Activated CD8-positive, alpha-beta T cell treated with anti-CD3 and anti-CD28 coated beads for 36 hours (primary cell): ENCODE measurements around the gene PLK1. TPM values are rescaled to one million over a fixed set of nuclear protein-coding genes. Genes with fewer than 3 reads are reported as not detected.
"Not testable (repeated sequence)": the region's sequence is repeated elsewhere in the genome, so short reads cannot be mapped to it uniquely, and the experiment has no call there.

Experiments
- ATAC-seq: fragments of 200-7000 bp; cut with Tn5 transposase; one replicate; pipeline ENCODE4 v1.10.0; 2021; ENCODE audit warnings: mild to moderate bottlenecking, moderate library complexity
- CTCF ChIA-PET: fragments of 350-600 bp; sonication (Branson Sonifier 250); formaldehyde crosslinking; loops from one replicate; lab custom pipeline; 2021; ENCODE audit warnings: antibody characterized with exemption; lab: Charles Lee
- POLR2A ChIA-PET: fragments of 350-600 bp; sonication (Branson Sonifier 250); formaldehyde crosslinking; loops from one replicate; lab custom pipeline; 2021; ENCODE audit warnings: antibody characterized with exemption; lab: Charles Lee
- DNase-seq: peaks from one replicate; pipeline ENCODE4 v3.0.0-alpha.2; 2020
- H3K27ac Mint-ChIP-seq: one replicate; pipeline ENCODE4 v1.8.0; 2021; ENCODE audit warnings: mild to moderate bottlenecking, mixed read lengths
- H3K27me3 Mint-ChIP-seq: one replicate; pipeline ENCODE4 v1.8.0; 2021; ENCODE audit warnings: mixed read lengths
- H3K36me3 Mint-ChIP-seq: one replicate; pipeline ENCODE4 v1.8.0; 2021; ENCODE audit warnings: low read depth, mixed read lengths
- H3K4me1 Mint-ChIP-seq: one replicate; pipeline ENCODE4 v1.8.0; 2021; ENCODE audit warnings: low read depth, mixed read lengths
- H3K4me3 Mint-ChIP-seq: one replicate; pipeline ENCODE4 v1.8.0; 2021; ENCODE audit warnings: mild to moderate bottlenecking, moderate library complexity, mixed read lengths
- H3K9me3 Mint-ChIP-seq: one replicate; pipeline ENCODE4 v1.8.0; 2021; ENCODE audit warnings: mixed read lengths
- intact Hi-C: fragments of 100-400 bp; cut with micrococcal nuclease; formaldehyde crosslinking; loops from one replicate; pipeline ENCODE4 v1.10.0; 2022
- total RNA-seq, 2 experiments: library from RNA; stranded (reverse); gene quantifications; one replicate each; pipeline ENCODE4 v1.2.3, GENCODE V29; 2021
- TF ChIP-seq, protein P1 (sequence below): fragments of 200-600 bp; IDR thresholded peaks from one replicate; pipeline ENCODE4 v1.8.0; 2022; ENCODE audit warnings: antibody characterized with exemption, mild to moderate bottlenecking

Gene PLK1
- total RNA-seq, 2 experiments from 2014 or later = 85.8 to 87.9 TPM

DNA sequence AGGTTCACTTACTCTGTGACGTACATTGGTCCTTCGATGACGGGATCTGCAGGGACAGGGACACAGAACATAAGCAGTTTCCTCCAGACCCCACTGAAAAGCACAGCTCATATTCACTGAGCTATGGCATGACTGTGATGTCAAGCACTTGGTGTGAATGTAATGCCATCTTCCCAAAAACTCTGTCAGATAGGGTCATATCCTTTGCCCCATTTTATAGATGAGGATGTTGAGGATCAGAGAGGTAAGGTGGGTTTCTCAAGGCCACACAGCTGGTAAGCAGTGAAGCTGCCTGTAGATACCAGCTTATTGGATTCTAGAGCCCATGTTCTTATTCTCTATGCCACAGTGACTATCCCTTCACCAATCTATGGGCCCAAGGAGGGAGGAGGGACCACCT, 31.8 kb downstream of the PLK1 start:
- ATAC-seq = no peak
- Mint-ChIP-seq H3K27ac (no peak overlapping the region), H3K4me1 (no peaks in the 10 kb centered on the region), H3K4me3 (no peak overlapping the region), H3K9me3 (peaks cover 11% of the 10 kb centered on the region), H3K27me3 (peaks cover 22% of the 10 kb centered on the region), H3K36me3 (no peaks in the 10 kb centered on the region)
- no peak for DNase-seq
- ChIA-PET CTCF (interaction anchor here (1.3 kb wide), 1 partner anchor 34 kb away, joined by 5 read pairs; no protein-coding TSS in a partner anchor), POLR2A (no interaction called here)
- TF ChIP-seq, protein P1, sequence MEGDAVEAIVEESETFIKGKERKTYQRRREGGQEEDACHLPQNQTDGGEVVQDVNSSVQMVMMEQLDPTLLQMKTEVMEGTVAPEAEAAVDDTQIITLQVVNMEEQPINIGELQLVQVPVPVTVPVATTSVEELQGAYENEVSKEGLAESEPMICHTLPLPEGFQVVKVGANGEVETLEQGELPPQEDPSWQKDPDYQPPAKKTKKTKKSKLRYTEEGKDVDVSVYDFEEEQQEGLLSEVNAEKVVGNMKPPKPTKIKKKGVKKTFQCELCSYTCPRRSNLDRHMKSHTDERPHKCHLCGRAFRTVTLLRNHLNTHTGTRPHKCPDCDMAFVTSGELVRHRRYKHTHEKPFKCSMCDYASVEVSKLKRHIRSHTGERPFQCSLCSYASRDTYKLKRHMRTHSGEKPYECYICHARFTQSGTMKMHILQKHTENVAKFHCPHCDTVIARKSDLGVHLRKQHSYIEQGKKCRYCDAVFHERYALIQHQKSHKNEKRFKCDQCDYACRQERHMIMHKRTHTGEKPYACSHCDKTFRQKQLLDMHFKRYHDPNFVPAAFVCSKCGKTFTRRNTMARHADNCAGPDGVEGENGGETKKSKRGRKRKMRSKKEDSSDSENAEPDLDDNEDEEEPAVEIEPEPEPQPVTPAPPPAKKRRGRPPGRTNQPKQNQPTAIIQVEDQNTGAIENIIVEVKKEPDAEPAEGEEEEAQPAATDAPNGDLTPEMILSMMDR = no peak
- intact Hi-C loops = no loop called here

DNA sequence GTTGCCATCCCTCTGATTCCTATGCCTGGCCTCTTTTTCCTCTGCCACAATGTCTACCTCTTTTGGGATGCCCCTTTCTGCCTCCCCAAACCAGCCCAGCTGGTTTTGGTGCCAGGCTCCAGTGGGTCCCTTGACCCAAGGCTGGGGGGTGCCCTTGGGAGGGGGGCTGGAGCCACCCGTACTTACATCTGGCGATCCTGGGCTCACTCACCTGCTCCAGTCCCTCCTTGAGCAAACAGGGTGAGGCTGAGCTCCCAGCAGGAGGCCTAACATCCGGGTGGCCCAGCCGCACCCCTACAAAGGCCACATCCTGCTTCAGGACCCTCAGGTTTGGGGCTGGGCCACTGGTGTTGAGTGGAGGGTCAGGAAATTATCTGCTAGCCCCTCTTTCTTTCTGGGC, 33.1 kb downstream of the PLK1 start:
- POLR2A ChIA-PET = no interaction called here
- Mint-ChIP-seq H3K27ac (no peak overlapping the region), H3K36me3 (no peaks in the 10 kb centered on the region), H3K27me3 (peaks cover 26% of the 10 kb centered on the region), H3K4me1 (no peaks in the 10 kb centered on the region), H3K4me3 (no peak overlapping the region), H3K9me3 (peaks cover 11% of the 10 kb centered on the region)
- intact Hi-C loops = no loop called here
- DNase-seq (no peak), ATAC-seq (no peak)
- TF ChIP-seq, protein P1 = no peak
- CTCF ChIA-PET = no interaction called here

DNA sequence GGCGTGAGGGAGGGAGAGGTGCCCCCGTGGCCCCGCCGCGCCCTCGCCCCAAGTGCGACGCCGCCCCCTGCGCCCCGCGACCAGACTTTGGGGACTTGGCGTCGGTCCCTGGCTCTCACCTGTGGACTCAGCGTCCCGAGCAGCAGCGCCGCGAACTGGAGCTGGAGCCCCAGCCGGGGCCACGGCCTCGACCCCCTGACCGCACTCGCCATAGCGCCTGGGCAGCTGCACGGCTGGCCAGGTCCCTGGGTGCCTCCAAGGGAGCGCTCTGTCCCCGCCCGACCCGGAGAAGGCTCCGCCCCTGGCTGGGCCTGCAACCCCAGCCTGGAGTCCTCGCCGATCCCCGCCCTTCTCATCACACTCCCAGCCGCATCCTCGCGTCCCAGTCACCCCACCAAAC, 34.3 kb downstream of the PLK1 start, which contains the start of gene ERN2:
ERN2 (minus strand) TSS at position 247 of the 400 bp plus-strand sequence; CDS start at position 212, 35 bp downstream.
- intact Hi-C loops = no loop called here
- Mint-ChIP-seq H3K27me3 (peaks cover 28% of the 10 kb centered on the region), H3K27ac (no peak within 1 kb of the TSS), H3K4me1 (no peaks in the 10 kb centered on the region), H3K36me3 (no peaks in the 10 kb centered on the region), H3K4me3 (no peak within 1 kb of the TSS), H3K9me3 (peaks cover 11% of the 10 kb centered on the region)
- POLR2A ChIA-PET = no interaction called here
- DNase-seq (no peak), ATAC-seq (no peak)
- CTCF ChIA-PET = no interaction called here
- TF ChIP-seq, protein P1 = no peak

DNA sequence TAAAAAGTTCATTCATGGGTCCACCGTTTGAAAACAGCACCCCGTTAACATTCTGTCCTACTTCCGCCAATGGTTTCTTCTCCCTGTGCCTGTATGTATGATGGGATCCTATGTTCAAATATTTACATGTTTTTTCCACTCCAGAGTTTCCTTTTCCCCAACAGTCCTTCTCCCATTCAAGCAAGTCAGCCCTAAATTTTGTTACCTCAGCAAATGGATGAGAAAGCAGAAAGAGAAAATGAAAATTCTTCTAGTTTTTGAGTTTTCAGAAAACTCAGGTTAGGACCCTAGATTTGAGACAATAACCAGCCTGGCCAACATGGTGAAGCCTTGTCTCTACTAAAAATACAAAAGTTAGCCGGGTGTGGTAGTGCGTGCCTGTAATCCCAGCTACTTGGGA, 37.8 kb downstream of the PLK1 start:
- Mint-ChIP-seq H3K27me3 (peaks cover 28% of the 10 kb centered on the region), H3K36me3 (no peaks in the 10 kb centered on the region), H3K4me1 (no peaks in the 10 kb centered on the region), H3K27ac (no peak overlapping the region), H3K9me3 (no peaks in the 10 kb centered on the region), H3K4me3 (no peak overlapping the region)
- ChIA-PET CTCF (no interaction called here), POLR2A (no interaction called here)
- intact Hi-C loops = no loop called here
- ATAC-seq = no peak
- TF ChIP-seq, protein P1 = no peak
- no peak for DNase-seq

DNA sequence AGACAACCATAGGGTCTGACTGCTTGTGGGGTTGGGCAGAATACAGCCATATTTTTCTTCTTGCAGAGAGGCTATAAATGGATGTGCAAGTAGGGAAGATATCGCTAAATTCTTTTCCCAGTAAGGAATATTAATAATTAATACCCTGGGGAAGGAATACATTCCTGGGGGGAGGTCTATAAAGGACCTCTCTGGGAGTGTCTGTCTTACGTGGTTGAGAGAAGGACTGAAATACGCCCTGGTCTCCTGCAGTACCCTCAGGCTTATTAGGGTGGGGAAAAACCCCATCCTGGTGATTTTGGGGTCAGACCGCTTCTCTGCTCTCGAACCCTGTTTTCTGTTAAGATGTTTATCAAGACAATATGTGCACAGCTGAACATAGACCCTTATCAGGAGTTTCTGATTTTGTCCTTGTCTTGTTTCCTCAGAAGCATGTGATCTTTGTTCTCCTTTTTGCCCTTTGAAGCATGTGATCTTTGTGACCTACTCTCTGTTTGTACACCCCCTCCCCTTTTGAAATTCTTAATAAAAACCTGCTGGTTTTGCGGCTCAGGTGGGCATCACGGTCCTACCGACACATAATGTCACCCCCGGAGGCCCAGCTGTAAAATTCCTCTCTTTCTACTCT, 44.0 kb downstream of the PLK1 start:
- H3K4me3 Mint-ChIP-seq, POLR2A ChIA-PET, H3K4me1 Mint-ChIP-seq, H3K9me3 Mint-ChIP-seq, H3K36me3 Mint-ChIP-seq, H3K27ac Mint-ChIP-seq, intact Hi-C loops, ATAC-seq, DNase-seq: not testable (repeated sequence)
- CTCF ChIA-PET = interaction anchor here (1.1 kb wide), 1 partner anchor 9 kb away, joined by 3 read pairs; no protein-coding TSS in a partner anchor
- H3K27me3 Mint-ChIP-seq = peaks cover 14% of the 10 kb centered on the region
